ENCODE measurements around the gene TAF1B. TPM values are rescaled to one million over a fixed set of nuclear protein-coding genes. Genes with fewer than 3 reads are reported as not detected.

TAF1B gene
- total RNA-seq, 1 donor from 2014 or later = 14.6 TPM

- TF ChIP-seq CTCF (conservative IDR thresholded peaks at IDR 0.05; ENCODE audit: low read depth, low read length) = no peak
- no peak overlapping the region for H3K4me3 ChIP-seq (ENCODE audit: low read depth, low read length)
- no peak for DNase-seq (ENCODE audit: low read depth)
These were observed 94.0 kb downstream of the TAF1B start for GRCh38 chr2:9937258-9937657.

GRCh38 chr2:9937968-9938367 is 94.7 kb downstream of the TAF1B start:
- H3K4me3 ChIP-seq (ENCODE audit: low read depth, low read length) = no peak overlapping the region
- DNase-seq (ENCODE audit: low read depth) = no peak

GRCh38 chr2:9939587-9940485 is 96.6 kb downstream of the TAF1B start:
- H3K4me3 ChIP-seq (ENCODE audit: low read depth, low read length) = no peak overlapping the region
- TF ChIP-seq CTCF (conservative IDR thresholded peaks at IDR 0.05; ENCODE audit: low read depth, low read length) = no peak

More at GRCh38 chr2:9937968-9938367, 94.7 kb downstream of the TAF1B start:
- TF ChIP-seq CTCF (conservative IDR thresholded peaks at IDR 0.05; ENCODE audit: low read depth, low read length) = no peak

GRCh38 chr2:9941196-9941995 is 98.1 kb downstream of the TAF1B start:
- TF ChIP-seq CTCF (conservative IDR thresholded peaks at IDR 0.05; ENCODE audit: low read depth, low read length) = no peak
- no peak overlapping the region for H3K4me3 ChIP-seq (ENCODE audit: low read depth, low read length)
- DNase-seq (ENCODE audit: low read depth) = no peak

More at GRCh38 chr2:9939587-9940485, 96.6 kb downstream of the TAF1B start:
- no peak for DNase-seq (ENCODE audit: low read depth)

- H3K4me3 ChIP-seq (ENCODE audit: low read depth, low read length) = no peak overlapping the region
- DNase-seq (ENCODE audit: low read depth) = no peak
- no peak for TF ChIP-seq CTCF (conservative IDR thresholded peaks at IDR 0.05; ENCODE audit: low read depth, low read length)
These were observed 98.7 kb downstream of the TAF1B start for GRCh38 chr2:9941996-9942390.

- no peak for TF ChIP-seq CTCF (conservative IDR thresholded peaks at IDR 0.05; ENCODE audit: low read depth, low read length)
- DNase-seq (ENCODE audit: low read depth) = no peak
- H3K4me3 ChIP-seq (ENCODE audit: low read depth, low read length) = no peak overlapping the region
These were observed 101.1 kb downstream of the TAF1B start for GRCh38 chr2:9944330-9944758.

Measured in epithelial cell of proximal tubule (primary cell).